ENCODE results near the gene HUS1.

DNA sequence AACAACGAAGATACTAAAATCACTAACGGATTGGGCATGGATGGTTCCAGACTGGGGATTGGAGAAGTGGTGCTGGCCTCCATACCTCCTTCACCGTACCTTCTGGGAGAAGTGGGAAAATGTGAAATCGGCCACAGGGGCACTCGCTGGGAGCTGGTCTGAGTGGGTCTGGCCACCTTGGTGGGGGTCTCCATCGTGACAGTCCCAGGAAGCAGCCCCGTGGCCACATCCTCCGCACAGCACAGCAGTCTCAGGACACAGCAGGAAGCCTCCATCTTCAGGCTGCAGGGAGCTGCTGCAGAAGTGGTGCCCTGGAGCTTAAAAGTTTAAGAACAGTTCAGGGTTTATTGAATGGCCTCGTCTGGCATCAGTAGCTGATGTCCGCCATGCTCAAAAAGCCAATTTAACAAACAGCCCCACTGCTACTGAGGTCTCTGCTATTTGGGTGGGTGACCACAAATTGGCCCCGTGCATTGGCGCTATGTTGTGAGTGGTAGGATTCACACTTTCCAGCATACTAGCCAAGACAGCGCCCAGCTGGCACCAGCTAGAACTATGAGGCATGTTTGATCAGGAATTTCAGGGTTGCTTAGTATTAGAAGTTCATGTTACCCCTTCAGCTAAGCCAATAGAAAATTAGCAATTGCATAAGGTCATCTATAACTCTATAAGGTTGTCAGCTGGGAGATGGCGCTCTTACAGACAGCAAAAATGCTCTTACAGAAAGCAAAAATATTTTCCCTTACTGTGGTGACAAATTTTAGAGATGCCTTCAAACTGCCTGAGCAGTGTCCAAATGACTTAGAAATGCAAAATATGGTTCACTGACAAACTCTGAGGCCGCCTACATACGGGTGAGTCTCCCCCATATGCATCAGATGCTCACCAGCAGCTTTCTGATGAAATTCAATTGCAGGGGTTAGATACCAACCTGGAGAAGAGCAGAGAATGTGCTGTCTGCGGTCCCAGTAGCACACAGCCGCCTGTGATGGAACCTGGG lies 48.1 kb downstream of the HUS1 start:
- TF ChIP-seq CTCF (IDR thresholded peaks at IDR 0.05; ENCODE audit: insufficient read depth, low read depth, low read length) (no peak), EZH2 (IDR thresholded peaks at IDR 0.05; ENCODE audit: insufficient read depth, low read length) (no peak)

Data from astrocyte (in vitro differentiated cells and primary cell).